Activated CD4-positive, alpha-beta T cell treated with anti-CD3 and anti-CD28 coated beads, Interleukin-2, amount 10 ng/mL, durations not matched to agents 24 days and 14 days (primary cell): Measurements from ENCODE around the gene REEP2. TPM values are rescaled to one million over a fixed set of nuclear protein-coding genes. Genes with fewer than 3 reads are reported as not detected.
"Not testable (repeated sequence)": the region's sequence is repeated elsewhere in the genome, so short reads cannot be mapped to it uniquely, and the experiment has no call there.

Experiments
- DNase-seq: peaks from one replicate; pipeline ENCODE4 v3.0.0; 2022
- H3K27ac Mint-ChIP-seq: one replicate; pipeline ENCODE4 v1.8.0; 2022; ENCODE audit warnings: mild to moderate bottlenecking, mixed read lengths
- H3K27me3 Mint-ChIP-seq: one replicate; pipeline ENCODE4 v1.8.0; 2022; ENCODE audit warnings: mixed read lengths
- H3K36me3 Mint-ChIP-seq: one replicate; pipeline ENCODE4 v1.8.0; 2022; ENCODE audit warnings: low read depth, mild to moderate bottlenecking, mixed read lengths
- H3K4me1 Mint-ChIP-seq: one replicate; pipeline ENCODE4 v1.8.0; 2021; ENCODE audit warnings: mixed read lengths
- H3K4me3 Mint-ChIP-seq: one replicate; pipeline ENCODE4 v1.8.0; 2022; ENCODE audit warnings: mild to moderate bottlenecking, moderate library complexity, mixed read lengths
- H3K9me3 Mint-ChIP-seq: one replicate; pipeline ENCODE4 v1.8.0; 2021; ENCODE audit warnings: mixed read lengths
- intact Hi-C: fragments of 100-400 bp; cut with micrococcal nuclease; formaldehyde crosslinking; loops from one replicate; pipeline ENCODE4 v1.15.1; 2023
- total RNA-seq: library from RNA; stranded (reverse); gene quantifications from 2 replicates; pipeline ENCODE4 v1.2.3, GENCODE V29; 2022

The REEP2 gene, protein sequence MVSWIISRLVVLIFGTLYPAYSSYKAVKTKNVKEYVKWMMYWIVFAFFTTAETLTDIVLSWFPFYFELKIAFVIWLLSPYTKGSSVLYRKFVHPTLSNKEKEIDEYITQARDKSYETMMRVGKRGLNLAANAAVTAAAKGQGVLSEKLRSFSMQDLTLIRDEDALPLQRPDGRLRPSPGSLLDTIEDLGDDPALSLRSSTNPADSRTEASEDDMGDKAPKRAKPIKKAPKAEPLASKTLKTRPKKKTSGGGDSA
- total RNA-seq = 3.5 and 4.6 TPM in 2 replicates

DNA sequence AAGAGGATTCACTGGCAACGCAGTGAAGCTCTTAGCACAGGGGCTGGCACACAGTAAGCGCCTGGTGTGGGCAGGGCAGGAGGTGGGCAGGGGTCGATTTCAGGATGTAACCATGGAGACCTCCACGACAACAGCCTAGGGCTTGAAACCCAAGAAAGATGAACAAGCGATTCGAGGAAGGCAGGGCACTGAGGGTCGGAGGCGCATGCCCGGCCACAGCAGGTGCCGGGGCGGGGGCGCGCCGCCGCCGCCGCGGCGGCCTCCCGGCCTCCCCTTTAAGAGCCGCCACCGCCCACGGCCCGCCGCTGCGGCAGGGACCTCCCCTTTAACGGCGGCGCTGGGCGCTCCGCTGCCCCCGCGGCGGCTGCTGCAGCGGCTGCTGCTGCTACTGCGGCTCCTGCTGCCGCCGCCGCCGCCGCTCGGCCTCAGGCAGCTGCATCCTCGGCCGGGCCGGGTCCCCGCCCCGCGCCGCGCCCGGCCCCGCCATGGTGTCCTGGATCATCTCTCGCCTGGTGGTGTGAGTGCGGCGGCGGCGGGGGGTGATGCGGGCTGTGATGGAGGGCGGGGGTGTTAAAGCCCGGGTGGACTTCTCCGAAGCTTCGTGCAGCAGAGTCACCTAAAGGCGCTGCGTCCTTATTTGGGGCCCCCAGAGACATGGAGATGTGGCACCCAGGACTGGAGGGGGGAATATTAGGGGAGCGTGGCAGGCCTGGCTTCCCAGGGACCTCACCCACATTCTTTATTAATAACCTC lies at the start of gene REEP2:
Gene REEP2, plus strand, starts transcription at position 334 of the 753 bp plus-strand sequence. Its CDS starts 152 bp downstream, at position 486.
- no peaks in the 10 kb centered on the region for H3K9me3 Mint-ChIP-seq
- DNase-seq = peak; percentile 90
- H3K4me3 Mint-ChIP-seq = peak within 1 kb of the TSS; percentile 81
- peaks cover 25% of the 10 kb centered on the region for H3K36me3 Mint-ChIP-seq
- peaks cover 3% of the 10 kb centered on the region for H3K27me3 Mint-ChIP-seq
- peaks cover 12% of the 10 kb centered on the region for H3K4me1 Mint-ChIP-seq
- peak within 1 kb of the TSS; percentile 76 for H3K27ac Mint-ChIP-seq
- intact Hi-C loops = loop anchor here (1.0 kb wide), 2 partner anchors 20 to 104 kb away; partner anchors contain the start of gene ETF1

DNA sequence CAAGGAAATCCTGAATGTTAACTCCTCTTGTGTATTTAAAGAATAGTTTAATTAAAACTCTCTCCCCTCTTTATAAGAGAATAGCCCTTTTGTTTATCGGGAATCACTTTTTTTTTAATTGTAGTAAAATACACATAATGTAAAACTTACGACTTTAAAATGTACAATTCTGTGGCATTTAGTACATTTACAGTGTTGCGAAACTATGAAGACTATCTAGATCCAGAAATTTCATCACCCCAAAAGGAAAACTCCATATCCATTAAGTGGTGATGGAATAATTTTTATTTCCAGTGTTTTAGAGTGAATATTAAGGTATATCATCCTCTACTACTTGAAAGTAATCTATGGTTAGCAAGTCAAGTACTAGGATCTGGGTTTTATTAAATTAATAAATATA lies 49.5 kb upstream of the REEP2 start:
- Mint-ChIP-seq H3K4me3 (no peak overlapping the region), H3K4me1 (no peaks in the 10 kb centered on the region), H3K27me3 (no peaks in the 10 kb centered on the region), H3K27ac (no peak overlapping the region), H3K9me3 (no peaks in the 10 kb centered on the region), H3K36me3 (peaks cover 43% of the 10 kb centered on the region)
- no peak for DNase-seq
- intact Hi-C loops = no loop called here

DNA sequence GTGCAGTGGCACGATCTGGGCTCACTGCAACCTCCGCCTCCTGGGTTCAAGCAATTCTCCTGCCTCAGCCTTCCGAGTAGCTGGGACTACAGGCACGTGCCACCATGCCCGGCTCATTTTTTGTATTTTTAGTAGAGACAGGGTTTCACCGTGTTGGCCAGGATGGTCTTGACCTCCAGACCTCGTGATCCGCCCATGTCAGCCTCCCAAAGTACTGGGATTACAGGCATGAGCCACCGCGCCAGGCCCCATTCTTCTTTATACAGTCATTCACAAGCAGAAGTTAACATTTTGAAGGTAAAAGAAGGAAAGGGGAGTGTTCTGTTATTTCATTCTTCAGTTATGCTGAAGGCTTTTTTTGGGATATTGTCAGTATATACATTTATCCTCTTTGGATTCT lies 48.9 kb upstream of the REEP2 start:
- H3K4me1 Mint-ChIP-seq, intact Hi-C loops, DNase-seq, H3K4me3 Mint-ChIP-seq, H3K9me3 Mint-ChIP-seq, H3K27ac Mint-ChIP-seq, H3K27me3 Mint-ChIP-seq: not testable (repeated sequence)
- H3K36me3 Mint-ChIP-seq = peaks cover 48% of the 10 kb centered on the region

DNA sequence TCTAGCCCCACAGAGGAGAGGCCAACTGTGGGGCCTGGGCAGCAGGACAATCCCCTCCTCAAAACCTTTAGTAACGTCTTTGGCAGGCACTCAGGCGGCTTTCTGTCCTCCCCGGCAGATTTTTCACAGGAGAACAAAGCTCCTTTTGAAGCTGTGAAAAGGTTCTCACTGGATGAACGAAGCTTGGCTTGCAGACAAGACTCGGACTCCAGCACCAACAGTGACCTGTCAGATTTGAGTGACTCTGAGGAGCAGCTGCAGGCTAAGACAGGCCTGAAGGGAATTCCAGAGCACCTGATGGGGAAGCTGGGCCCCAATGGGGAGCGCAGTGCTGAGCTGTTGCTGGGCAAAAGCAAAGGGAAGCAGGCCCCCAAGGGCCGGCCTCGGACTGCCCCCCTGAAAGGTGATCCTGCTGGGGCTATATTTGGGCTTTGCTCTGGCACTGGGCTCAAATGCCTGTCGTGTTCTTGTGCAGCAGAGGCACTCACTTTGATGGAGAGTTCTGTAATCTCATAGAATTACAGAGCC lies 46.9 kb upstream of the REEP2 start:
- intact Hi-C loops = no loop called here
- Mint-ChIP-seq H3K9me3 (no peaks in the 10 kb centered on the region), H3K4me1 (no peaks in the 10 kb centered on the region), H3K36me3 (peaks cover 45% of the 10 kb centered on the region), H3K27me3 (no peaks in the 10 kb centered on the region), H3K4me3 (no peak overlapping the region), H3K27ac (no peak overlapping the region)
- no peak for DNase-seq

DNA sequence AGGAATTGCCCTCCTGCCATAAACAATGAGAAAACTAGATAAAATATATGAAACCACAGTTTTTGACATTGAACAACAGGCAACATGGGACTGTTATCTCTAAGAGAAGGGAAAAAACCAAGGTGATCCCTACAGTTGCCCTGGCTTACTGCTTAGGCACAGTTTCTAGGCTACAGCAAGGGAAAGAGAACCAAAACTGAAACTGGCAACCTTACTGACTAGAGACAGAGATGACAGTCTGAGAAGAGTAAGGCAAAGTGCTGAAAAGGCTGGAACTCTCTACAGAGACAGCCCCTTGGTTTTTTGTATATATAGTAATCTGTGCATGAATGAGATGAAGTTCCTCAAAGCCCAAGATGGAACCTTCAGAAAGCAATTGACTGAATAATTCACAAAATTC lies 36.2 kb upstream of the REEP2 start:
- Mint-ChIP-seq H3K4me3 (no peak overlapping the region), H3K27me3 (no peaks in the 10 kb centered on the region), H3K27ac (peak overlapping the region; percentile 30), H3K9me3 (no peaks in the 10 kb centered on the region), H3K36me3 (peaks cover 48% of the 10 kb centered on the region), H3K4me1 (peaks cover 14% of the 10 kb centered on the region)
- peak; percentile 64 for DNase-seq
- intact Hi-C loops = no loop called here

DNA sequence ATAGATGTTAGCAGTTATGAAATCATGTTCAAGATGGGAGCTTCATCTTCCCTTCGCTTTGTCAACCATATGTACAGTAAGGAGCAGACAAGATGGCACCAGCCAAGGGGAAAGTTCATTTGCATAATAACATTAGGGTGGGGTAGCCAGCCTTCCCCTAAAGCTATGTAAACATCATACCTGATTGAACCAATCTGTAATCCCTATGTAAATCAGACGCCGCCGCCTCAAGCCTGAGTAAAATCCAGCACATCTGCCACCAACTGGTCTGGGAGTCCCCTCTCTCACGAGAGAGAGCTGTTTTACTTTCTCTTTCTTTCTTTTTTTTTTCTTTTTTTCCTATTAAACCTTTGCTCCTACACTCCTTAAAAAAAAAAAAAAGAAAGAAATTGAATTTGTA lies 30.8 kb upstream of the REEP2 start:
- peaks cover 6% of the 10 kb centered on the region for H3K4me1 Mint-ChIP-seq
- H3K27me3 Mint-ChIP-seq = no peaks in the 10 kb centered on the region
- peak; percentile 72 for DNase-seq
- no peak overlapping the region for H3K4me3 Mint-ChIP-seq
- H3K9me3 Mint-ChIP-seq = no peaks in the 10 kb centered on the region
- intact Hi-C loops = no loop called here
- H3K36me3 Mint-ChIP-seq = peaks cover 29% of the 10 kb centered on the region
- H3K27ac Mint-ChIP-seq = no peak overlapping the region

DNA sequence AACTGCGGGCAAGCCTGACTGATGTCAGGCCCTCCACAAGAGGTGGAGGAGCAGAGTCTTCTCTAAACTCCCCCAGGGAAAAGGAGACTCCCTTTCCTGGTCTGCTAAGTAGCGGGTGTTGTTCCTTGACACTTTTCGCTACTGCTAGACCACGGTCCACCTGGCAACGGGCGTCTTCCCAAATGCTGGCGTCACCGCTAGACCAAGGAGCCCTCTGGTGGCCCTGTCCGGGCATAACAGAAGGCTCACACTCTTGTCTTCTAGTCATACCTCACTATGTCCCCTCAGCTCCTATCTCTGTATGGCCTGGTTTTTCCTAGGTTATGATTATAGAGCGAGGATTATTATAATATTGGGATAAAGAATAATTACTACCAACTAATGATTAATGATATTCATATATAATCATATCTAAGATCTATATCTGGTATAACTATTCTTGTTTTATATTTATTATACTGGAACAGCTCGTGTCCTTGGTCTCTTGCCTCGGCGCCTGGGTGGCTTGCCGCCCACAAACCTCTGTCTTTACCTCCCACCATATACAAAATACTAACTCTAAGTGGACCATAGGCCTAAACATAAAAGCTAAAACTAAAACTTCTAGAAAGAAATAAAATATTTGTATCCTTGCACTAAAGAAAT lies 27.7 kb upstream of the REEP2 start:
- H3K4me1 Mint-ChIP-seq, H3K9me3 Mint-ChIP-seq, H3K27ac Mint-ChIP-seq, H3K27me3 Mint-ChIP-seq, H3K4me3 Mint-ChIP-seq: not testable (repeated sequence)
- intact Hi-C loops = loop anchor here (2.0 kb wide), 1 partner anchor 230 kb away; no protein-coding TSS in a partner anchor
- peaks cover 30% of the 10 kb centered on the region for H3K36me3 Mint-ChIP-seq
- DNase-seq = peak; percentile 77

DNA sequence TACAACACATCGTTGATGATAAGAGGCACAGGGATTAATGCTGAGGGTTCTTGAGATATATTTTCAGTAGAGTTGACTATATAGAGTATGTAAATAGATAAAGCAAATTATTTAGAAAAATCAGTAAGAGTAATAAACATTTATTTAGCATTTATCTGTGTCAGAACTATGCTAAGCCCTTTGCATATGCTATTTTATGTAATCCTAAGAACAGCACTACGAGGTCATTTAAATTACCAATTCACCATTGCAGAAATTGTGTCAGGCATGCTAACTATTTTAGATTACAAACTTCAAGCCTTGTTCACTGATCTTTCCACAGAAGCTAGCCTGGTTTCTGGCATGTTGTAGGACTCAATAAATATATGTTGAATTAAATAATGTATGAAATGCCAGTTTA lies 20.4 kb upstream of the REEP2 start:
- H3K9me3 Mint-ChIP-seq = no peaks in the 10 kb centered on the region
- H3K27ac Mint-ChIP-seq = no peak overlapping the region
- peaks cover 57% of the 10 kb centered on the region for H3K36me3 Mint-ChIP-seq
- intact Hi-C loops = no loop called here
- peaks cover 2% of the 10 kb centered on the region for H3K4me1 Mint-ChIP-seq
- DNase-seq = no peak
- H3K27me3 Mint-ChIP-seq = no peaks in the 10 kb centered on the region
- H3K4me3 Mint-ChIP-seq = no peak overlapping the region

DNA sequence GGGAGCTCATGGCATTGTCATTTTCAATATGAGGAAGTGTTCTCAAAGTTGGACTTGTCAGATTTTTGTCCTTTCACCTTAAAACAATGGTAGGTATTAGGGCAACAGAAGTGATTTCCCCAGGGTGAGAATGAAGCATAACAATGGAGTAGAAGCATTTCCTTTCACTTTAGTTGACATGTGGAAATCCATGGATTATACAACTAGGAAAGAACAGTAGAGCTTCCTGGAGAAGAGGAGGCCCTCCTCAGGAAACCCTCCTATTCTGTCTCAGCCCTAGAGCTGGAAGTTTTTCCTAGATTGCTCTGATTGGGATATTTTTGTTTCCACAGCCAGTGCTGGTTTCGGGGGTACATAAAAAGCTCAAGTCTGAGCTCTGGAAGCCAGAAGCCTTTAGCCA lies 13.8 kb upstream of the REEP2 start:
- Mint-ChIP-seq H3K27ac (no peak overlapping the region), H3K4me3 (no peak overlapping the region), H3K9me3 (no peaks in the 10 kb centered on the region), H3K4me1 (no peaks in the 10 kb centered on the region), H3K27me3 (no peaks in the 10 kb centered on the region), H3K36me3 (peaks cover 61% of the 10 kb centered on the region)
- intact Hi-C loops = no loop called here
- DNase-seq = no peak

DNA sequence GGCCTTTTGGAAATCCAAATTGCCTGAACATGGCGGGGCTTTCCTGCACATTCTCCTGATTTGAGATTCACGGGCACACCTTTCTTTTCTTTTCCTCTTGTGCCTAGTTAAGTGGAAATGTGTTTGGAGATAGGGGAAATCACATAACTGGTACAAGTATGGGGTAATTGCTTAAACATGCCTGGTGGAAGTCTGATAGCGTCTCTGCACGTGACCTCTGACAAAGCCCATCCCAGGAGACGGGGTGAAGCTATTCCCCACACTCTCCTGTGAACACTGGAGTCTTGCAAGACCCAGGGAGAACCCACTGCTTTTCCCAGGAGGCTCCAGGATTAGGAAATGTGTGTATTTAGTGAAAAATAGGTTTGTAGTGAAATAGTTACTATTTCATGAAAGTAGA lies 2.9 kb upstream of the REEP2 start:
- H3K4me1 Mint-ChIP-seq = peaks cover 12% of the 10 kb centered on the region
- peaks cover 39% of the 10 kb centered on the region for H3K36me3 Mint-ChIP-seq
- intact Hi-C loops = no loop called here
- H3K27ac Mint-ChIP-seq = no peak overlapping the region
- no peak overlapping the region for H3K4me3 Mint-ChIP-seq
- DNase-seq = no peak
- no peaks in the 10 kb centered on the region for H3K9me3 Mint-ChIP-seq
- peaks cover 3% of the 10 kb centered on the region for H3K27me3 Mint-ChIP-seq

DNA sequence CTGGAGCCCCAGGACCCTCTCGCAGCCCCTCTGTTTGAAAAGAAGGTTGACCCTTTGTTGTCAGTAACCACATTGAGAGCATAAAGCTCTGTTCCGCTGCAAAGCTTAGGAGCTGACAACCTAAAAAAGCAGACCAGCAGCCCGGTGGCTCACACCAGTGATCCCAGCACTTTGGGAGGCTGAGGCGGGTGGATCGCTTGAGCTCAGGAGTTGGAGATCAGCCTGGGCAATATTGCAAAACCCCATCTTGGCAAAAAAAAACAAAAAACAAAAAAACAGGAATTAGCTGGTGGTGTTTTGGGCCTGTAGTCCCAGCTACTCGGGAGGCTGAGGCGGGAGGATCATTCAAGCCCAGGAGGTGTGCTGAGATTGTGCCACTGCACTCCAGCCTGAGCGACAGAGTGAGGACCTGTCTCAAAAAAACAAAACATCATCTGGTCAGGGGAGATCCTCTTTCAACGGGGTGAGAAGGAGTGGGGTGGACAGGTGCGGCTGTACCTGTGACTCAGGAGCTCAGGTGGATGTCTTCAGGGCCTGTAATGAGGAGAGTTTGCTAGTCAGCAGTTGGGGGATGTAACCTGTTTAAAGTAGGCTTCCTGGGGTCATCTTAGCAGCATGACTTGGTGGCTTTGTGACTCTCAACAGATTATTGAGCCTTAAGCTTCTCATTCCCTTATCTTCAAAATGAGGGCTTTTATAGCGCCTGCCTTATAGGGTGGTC lies 694 bp upstream of the REEP2 start:
- Mint-ChIP-seq H3K4me3 (peak overlapping the region; percentile 81), H3K27me3 (peaks cover 3% of the 10 kb centered on the region), H3K9me3 (no peaks in the 10 kb centered on the region), H3K4me1 (peaks cover 12% of the 10 kb centered on the region), H3K36me3 (peaks cover 25% of the 10 kb centered on the region), H3K27ac (peak overlapping the region; percentile 76)
- intact Hi-C loops = no loop called here
- DNase-seq = no peak

DNA sequence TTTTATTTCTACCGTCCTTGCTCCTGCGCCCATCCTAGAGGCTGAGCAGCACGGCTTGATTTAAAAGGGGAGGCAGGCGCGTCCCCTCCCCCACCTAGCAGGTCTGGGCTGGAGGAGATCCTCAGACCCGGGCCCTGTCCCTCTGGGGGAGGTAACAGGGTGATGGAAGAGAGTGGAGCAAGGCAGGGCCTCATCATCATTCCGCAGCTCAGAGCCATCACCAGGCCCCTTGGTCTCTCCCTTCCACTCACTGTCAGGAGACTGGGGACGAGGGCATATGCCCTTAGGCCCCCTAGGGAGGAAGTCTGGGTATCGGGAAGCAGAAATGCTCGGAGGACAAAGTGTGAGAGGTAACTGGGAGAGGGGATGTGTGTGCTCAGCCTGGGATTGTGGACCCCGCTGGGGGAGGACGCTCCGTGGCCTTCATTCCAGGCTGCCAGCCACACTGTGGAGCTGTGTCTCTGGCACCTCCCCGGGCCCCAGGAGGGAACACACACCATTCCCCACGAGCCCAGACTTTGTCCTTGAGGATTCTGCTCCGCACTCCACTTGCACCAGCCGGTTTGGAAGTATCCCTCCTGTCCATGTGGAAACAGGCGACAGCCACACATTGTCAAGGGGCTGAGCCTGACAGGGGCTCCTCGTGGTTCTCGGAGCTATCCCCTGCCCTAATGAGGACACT lies 761 bp downstream of the REEP2 start:
- intact Hi-C loops = loop anchor here (1.0 kb wide), 2 partner anchors 20 to 104 kb away; partner anchors contain the start of gene ETF1
- peaks cover 12% of the 10 kb centered on the region for H3K4me1 Mint-ChIP-seq

More for the DNA sequence above, 761 bp downstream of the REEP2 start:
- Mint-ChIP-seq H3K27me3 (peaks cover 3% of the 10 kb centered on the region), H3K4me3 (peak overlapping the region; percentile 81), H3K9me3 (no peaks in the 10 kb centered on the region), H3K27ac (no peak overlapping the region), H3K36me3 (peaks cover 22% of the 10 kb centered on the region)
- DNase-seq = no peak
